ENCODE measurements around the gene SIK2.

Gene SIK2

DNA sequence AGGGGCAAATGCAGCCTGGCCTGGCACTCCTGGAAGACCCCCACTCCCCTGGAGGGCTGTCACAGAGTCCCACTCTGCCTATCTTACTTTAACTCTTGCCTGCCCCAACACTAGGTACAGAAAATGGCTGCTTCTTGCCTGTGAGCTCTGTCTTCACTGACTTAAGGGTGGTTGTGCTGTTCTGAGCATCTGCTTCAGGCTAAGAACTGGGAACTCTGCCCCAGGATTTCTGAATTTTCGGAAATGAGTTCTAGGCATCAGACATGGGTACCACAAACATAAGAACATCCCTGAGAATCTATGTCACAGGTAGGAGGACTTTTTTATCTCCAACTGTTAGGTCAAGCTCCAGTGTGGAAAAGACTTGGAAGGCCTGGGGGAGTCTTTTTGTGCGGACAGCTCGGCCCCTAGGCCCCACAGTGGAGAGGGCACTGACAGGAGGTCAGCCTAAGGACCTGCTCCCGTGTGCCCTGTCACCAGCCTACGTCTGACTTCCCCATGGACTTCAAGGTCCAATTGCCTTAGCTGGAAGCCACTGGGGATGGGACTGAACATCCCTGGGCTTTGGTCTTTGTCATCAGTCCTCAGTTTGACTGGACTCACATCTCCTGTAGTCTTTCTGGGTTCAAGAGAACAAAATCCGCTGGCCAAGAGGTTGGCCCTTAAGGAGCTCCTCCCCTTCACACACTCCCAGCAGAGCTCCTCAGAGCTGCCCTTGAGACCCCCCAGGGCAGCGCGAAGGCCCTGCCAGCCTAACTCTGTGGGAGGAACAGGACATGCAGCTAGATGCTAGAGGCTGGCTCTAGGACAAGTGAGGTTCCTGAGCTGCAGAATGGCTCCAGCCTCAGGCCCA lies 132.1 kb downstream of the SIK2 start:
- DNase-seq: no peak

DNA sequence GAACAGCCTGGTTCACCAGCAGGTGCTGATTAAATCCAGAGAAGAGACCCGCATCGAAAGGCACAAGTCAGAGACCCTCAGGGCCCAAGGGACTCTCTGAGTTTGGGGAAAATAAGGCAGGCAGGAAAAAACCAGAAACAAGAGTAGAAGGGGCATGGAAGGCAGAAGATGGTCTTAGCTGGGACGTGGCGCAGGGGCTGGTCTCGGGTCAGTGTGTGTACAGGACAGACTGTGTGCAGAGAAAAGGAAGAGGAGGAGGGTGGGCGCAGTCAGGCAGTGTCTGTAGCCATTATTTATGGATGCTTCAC lies 132.7 kb downstream of the SIK2 start:
- no peak for DNase-seq

DNA sequence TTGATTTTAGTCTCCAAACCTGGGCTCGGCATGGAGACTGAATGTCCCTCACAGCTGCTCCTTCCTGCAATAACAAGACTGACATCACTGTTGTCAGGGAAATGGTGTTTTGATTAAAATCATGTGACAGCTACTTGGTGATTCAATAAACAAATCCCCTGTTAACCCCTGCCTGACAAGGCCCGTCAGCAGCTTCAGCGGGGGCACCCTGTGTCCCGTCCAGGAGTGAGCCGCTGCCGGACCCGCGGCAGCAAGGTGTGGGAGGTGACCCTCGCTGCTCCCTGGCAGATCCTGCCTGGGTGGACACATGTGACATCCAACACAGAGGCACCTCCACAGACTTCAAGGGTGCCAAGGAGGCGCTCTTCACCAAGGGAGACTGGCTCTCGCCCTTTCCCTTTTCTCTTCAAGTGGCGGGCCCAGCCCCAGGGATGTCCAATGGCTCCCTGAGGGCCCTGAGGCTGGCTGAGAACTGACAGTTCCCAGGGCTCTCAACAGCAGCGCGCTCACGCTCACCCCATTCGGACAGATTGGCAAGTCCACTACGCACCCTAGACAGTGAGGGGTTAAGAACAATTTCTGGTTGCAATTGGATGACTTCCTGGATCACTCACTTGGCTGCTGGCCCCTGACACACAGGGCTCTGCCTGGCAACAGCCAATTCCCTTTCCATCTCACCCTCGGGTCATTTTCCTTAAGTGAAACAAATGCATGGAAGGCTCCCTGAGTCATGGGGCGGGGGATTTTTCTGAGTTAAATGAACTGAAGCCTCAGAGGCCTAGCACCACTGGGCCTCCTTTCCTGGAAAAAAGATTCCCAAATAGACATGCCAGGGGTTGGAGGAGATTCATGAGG lies 133.2 kb downstream of the SIK2 start:
- DNase-seq: no peak

DNA sequence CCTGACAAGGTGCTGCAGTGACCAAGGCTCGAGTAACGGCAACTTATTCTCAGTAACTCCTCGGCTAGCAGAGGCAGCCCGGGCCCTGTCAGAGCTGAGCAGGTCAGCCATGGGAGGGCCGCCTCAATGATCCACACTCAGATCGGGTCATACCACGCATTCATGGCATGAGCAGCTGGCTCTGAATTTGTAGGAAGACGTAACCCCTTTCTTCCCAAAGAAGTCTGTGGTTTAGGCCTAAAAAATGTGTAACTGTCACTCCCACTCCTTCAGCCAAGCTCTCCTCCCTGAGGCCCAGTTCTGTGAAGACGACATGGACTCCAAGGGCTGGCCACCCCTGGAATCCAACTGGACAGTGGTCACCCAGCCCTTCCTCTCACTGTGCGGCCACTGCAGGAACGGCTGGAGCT lies 133.9 kb downstream of the SIK2 start:
- DNase-seq: no peak

DNA sequence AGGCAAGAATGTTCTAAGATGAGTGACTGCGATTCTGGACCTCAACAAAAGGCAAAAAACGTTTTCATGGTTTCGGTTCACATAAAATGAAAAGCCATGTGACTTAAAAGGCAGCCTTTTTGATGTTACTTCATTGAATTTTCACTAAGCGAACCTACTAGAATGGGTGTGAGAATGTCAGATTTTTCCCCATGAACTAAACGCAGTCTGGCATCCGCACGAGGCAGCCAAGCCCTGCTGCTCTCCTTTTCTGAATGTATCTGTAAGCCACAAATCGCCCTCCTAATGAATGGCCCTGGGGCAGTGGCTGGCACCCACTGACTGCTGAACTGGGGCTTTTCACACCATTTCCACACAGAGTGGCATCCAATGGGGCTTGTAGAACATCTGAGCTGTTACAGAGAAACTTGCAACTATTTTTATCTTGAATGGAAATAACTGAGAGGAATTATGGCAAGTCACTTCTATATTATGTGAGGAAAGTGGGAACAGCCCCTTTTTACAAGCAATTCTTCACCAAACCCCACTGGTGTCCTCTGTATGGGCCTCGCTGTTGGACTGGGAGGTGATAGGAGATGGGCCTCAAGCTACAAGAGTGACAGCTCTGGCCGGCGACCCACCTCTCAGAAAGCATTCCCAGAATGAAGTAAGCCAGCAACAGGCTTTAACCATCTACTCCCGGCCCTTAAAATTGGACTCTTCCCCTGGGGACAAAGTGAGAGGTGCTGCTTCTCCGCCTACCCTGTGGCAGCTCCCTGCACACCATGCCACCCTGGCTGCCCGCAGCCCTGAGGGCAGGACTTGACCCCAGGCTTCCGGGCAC lies 134.6 kb downstream of the SIK2 start:
- no peak for DNase-seq

DNA sequence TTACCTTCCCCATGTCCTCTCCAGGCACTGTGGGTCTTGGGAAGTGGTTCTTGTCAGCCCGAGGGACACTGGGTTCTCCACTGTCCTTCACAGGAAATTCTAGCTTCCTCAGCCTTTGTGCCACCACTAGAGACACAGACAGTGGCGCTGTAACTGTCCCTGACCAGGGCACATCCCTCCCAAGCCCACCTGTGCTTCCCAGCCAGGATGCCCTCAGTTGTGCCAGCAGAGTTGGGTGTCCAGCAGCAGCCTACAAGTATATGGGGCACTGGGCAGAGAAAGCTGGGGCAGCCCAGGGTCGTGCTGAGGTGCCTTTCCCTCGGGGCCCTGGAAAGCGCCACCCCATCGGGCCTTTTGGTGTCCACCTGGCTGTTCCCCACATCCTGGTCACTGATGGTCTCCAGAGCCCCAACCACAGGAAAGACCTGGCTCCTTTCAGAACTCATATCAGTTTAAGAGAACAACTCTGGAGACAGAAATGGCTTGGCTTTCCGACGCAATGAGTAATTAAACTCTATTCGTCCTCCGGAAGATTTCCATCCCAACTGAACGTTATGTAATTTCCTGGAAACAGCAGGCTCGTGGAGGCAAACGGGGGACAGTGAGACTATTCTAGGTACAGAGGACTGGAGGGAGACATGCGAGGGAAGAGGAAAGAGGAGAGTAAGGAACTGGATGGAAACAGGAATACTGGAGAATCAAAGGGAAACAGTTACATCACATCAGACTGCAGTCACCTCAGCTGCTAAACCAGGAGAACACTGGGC lies 135.4 kb downstream of the SIK2 start:
- DNase-seq: no peak

DNA sequence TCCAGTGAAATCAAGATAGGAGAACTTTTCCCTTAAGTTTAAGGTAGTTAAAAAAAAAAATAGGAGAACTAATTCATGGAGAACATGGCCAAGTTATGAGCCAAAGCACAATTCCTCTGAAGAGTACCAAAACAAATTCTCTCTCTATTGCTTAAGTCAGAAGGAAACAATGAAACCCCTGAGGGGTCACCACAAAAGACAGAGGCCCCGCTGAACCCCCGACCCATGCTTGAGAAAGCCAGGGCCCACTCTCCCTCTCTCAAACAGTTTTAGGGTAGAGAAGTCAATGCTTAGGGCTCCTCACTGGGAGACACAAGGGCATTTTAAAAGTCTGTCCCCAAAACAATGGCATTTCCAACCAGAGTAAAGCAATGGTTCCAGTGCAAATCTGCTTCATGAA lies 137.1 kb downstream of the SIK2 start:
- no peak for DNase-seq

DNA sequence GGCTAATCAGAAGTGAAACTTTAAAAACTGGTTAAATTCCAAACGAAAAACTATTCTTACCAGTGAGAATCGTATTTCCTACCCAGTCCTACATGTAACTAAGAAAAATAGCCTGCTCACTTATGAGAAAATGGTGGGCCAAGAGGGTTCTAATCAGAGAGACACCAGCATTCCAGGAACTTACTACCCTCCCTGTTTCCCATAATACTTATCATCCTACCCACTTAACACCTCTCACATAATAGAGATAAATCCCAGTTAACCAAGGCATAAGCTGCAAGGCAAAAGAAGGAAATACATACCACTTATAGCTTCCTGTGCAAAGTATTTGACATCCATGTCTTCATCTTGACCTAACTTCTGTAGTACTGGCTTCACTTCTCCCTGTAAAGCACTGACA lies 139.5 kb downstream of the SIK2 start:
- DNase-seq: no peak

DNA sequence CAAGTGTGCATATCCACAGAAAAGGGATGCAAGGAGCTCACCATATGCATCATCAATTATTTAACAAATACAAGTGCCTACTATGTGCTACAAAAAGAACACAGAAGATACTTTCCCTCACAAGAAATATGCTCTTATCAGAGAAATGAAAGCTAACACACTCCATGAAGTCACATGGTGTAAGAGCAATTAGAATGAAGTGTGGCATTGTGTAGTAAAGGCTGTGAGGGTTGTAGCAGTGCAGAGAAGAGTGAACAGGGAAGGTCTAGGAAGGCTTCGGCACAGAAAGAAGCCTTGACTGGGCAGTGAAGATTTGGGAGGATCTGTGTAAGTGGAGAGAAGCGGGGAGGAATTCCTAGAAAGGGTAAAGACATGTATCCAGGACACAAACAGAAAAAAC lies 141.5 kb downstream of the SIK2 start:
- no peak for DNase-seq

DNA sequence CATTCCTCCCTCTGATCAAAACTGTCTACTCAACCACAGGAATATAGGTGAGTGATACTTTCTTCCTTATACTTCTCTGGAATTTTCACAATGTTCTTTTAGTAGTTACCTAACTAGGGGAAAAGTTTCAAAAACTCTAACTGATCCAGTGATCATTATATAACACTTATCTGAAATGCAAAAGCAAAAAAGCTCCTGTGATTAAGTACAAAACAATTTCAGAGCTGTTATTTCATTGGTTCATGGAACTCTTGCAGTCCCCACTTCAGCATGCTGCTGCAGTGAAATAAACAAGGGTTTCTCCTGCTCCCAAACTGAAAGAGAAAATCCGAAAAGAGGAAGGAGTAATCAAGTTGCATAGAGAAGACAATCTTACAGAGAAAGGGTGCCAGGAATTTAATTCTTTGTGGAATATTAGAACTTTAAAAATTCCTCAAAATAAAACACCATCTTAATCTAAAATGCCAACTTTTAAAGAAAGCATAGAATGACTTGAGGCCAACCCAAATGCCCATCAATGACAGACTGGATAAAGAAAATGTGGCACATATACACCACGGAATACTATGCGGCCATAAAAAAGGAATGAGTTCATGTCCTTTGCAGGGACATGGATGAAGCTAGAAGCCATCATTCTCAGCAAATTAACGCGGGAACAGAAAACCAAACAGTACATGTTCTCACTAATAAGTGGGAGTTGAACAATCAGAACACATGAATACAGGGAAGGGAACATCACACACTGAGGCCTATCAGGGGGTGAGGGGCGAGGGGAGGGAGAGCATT lies 143.7 kb downstream of the SIK2 start:
- DNase-seq: no peak

DNA sequence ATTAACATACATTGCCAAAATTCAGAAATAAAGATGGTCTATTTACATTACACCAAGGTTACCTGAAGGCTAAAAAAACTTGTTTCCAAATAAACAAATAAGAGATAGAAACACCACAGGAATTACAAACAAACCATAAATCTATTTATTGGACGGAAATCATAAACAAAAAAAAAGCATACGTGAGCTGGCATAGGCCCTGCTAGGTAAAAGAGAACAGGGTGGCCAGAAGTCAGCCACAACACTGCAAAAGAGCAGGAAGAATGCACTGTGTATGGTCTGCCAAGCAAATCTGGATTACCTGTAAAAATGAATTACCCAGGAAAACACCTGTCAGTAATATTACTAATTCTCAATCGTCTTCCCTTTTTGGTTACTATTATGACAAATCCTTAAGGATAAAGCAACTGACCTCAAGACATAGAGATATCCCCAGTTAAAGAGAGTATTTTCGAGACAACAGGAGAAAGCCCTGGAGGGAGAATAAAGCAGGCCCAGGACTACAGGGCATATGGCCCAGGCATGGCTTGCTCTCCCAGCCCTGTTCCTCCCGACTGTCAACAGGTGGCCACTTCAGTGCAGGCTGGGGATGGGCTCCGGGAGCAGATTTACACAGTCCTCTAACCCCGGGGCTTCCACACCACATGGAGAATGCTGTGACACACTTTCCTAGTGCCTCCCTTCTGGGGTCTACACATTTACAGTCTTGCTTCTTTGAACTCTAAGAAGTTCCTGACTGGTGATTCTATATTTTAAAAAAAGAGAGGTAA lies 146.0 kb downstream of the SIK2 start:
- no peak for DNase-seq

DNA sequence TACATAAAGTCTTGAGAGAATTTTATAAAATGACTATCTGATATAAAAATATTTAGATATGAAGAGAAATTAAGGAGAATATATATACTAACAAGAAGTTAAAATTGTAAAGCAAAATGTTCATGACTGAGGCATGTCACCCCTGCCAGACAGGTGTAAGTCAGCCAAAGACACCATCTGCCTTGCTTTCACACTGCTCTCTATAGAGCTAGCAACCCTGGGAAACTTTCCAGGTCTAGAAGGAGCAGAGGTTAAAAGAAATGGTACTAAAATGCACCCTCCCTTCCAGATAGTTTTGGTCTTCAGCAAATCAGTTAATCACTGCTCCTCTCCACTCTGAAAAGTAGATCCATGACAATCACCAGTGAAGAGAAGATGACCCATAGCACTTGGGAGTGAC lies 147.4 kb downstream of the SIK2 start:
- no peak for DNase-seq

DNA sequence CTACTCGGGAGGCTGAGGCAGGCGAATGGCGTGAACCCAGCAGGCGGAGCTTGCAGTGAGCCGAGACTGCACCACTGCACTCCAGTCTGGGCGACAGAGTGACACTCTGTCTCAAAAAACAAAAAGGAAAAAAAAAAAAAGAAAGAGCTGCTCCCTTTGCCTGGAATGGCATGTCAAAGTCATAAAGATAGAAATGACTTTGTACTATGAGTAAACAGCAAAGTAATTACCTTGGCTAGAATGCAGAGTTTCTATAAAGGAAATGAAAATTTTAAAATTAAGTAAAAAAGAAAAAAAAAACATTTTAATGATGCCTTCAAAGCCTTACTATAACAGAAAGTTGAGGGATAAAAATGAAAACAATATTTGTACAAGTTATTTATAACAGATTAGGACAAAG lies 153.8 kb downstream of the SIK2 start:
- DNase-seq: no peak

DNA sequence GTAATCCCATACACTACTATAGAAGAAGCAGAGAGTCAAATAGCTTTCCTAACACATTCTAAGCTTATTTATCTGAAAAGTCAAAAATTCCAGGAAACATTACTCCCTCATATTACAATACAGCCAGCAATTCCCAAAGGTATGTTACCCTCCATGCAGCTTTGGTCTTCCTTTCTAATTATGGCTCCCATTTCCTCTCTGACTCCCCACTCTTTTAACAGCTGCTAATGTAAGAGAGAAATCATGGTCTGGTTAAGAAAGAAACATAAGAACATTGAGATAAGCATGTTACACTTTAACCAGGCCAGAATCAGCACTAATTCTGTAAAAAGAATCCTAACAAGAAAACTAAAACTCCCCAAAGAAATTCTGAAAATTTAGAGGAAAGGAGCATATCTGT lies 157.1 kb downstream of the SIK2 start:
- no peak for DNase-seq

DNA sequence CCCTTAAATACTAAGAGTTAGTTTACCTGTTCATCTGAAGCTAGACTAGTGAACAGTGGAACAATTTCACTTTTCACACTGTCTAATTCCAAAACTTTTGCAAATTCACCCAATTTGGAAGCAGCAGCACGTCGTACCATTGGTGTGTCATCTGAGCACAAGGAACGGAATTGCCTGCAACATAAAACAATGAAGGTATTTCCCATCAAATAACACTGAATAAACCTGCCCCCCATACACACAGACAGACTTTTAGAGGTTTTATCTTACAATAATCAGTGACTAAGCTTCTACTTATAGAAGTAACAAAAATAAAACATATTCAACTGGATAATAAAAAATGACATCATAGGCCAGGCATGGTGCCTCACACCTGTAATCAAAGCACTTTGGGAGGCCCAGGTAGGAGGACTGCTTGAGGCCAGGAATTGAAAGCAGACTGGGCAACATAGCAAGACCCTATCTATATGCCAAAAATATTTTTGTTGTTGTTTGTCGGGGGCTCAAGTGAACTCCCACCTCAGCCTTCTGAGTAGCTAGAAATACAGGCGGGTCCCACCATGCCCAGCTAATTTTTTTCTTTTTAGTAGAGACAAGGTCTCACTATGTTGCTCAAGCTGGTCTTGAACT lies 157.6 kb downstream of the SIK2 start:
- no peak for DNase-seq

DNA sequence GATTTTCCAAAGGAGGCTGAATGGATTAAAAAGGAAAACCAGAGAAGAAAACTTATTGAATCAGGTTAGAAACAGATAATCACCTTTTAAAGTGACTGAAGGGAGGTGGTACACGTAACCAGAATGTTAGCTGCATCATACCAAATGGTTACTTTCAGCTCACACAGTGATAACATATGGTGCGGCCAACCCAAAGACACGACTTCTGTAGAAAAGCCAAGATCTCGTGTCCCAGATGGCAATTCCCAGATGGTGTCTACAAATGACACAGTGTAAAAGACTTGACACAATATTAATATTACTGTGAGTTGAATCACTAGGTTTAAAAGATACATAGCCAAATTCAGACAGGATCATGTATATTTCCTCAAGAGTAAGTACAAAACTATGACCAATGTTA lies 158.8 kb downstream of the SIK2 start:
- no peak for DNase-seq

DNA sequence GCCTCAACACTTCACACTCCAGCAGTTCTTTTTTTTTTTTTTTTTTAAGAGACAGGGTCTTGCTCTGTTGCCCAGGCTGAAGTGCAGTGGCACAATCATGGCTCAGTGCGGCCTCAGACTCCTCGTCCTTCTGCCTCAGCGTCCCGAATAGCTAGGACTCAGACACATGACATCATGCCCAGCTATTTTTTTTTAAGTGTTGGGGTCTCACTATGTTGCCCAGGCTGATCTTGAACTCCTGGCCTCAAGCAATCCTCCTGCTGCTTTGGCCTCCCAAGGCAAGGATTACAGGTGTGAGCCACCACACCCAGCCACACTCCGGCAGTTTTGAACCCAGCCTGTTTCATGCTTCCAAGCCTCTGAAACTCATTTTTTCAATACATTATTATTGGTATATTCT lies 160.3 kb downstream of the SIK2 start:
- DNase-seq: no peak

DNA sequence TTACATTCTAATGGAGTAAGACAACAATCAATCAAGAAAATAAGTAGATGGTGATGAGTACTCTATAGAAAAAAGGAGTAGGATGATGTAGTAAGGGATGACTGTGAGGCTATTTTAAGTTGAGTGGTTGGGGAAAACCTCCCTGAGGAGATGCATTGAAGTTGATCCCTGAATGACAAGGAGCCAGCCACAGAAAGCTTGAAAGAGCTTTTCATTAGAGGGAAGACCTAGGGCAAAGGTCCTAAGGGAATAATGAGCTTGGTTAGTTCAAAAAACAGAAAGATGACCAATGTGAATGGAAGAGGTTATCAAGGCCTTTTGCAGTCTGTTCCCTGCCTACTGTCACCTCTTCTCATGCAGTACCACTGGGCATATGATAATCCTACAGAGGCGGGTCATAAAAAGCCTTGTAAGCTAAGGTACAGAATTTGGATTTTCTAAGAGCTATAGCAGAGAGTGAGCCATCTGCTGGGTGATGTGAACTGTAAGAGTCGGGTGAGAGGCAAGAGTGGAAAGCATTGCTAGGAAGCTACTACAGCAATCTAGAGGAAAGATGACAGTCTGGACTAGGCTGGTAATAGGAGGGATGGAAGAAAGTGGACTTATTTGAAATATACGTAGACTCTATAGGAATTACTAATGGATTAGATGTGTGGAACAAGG lies 160.9 kb downstream of the SIK2 start:
- no peak for DNase-seq

DNA sequence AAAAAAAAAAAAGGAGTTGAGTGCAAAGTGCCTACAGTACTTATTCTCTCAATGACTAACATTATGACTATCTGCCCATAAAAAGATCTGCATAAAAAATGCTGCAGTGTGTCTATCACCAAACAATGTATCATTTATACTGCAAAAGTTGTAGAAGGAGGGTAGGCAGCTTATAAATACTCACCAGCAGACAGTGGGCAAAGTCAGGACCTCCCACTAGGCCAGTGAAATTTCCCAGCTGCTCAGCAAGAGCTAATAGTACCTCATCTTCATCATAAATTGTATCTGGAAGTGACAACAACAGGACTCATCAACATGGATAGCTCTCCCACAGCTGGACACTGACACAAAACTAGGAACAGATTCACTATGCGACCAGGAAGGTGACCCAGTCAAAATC lies 162.4 kb downstream of the SIK2 start:
- DNase-seq: no peak
